Motor neuron (in vitro differentiated cells): Measurements from ENCODE around the gene SLC19A2. TPM values are rescaled to one million over a fixed set of nuclear protein-coding genes. Genes with fewer than 3 reads are reported as not detected.

Experiments
- ATAC-seq, 8 experiments: fragments of 200-7000 bp; cut with Tn5 transposase; replicated peaks in 6 of 8; 2 replicates each; pipeline ENCODE4 v1.8.0; 2021; ENCODE audit warnings: mild to moderate bottlenecking in 8 of 8, moderate library complexity in 8 of 8
- H3K27ac ChIP-seq, 2 donors: fragments of 250-450 bp; sonication (Bioruptor Pico); 2 replicates each; pipeline ENCODE4 v1.9.0; 2021; ENCODE audit warnings: antibody characterized with exemption in 2 of 2, mild to moderate bottlenecking in 2 of 2, moderate library complexity in 1 of 2
- H3K4me1 ChIP-seq, 2 donors: fragments of 250-450 bp; sonication (Bioruptor Pico); replicated peaks in 1 of 2; 2 replicates each; pipeline ENCODE4 v1.6.1; 2021; ENCODE audit warnings: antibody characterized with exemption in 2 of 2, mild to moderate bottlenecking in 2 of 2, moderate library complexity in 1 of 2
- H3K4me3 ChIP-seq, 5 donors: fragments of 250-450 bp; sonication (Bioruptor Pico); 2 replicates each; pipeline ENCODE4 v1.9.0; 2021; ENCODE audit warnings: antibody characterized with exemption in 5 of 5, mild to moderate bottlenecking in 5 of 5, moderate library complexity in 4 of 5
- WGBS, 10 experiments: fragments of 450-650 bp; shearing (Covaris generic); methylation state at CpG; one replicate each; pipeline ENCODE4 v1.0.0; 2022; 5-methylcytosine and 5-hydroxymethylcytosine counted together
- in situ Hi-C, 9 experiments: fragments of 400-800 bp; cut with MboI; loops; one replicate each; pipeline ENCODE4 v1.15.0; 2021; ENCODE audit warnings: low sequenced_read_pairs in 9 of 9, low pct_unique_long_range_greater_than_20kb in 2 of 9; ENCODE audit not compliant: unreplicated experiment in 9 of 9
- total RNA-seq, 8 experiments: library from RNA; unstranded; fragments of 300-600 nt; gene quantifications; 2 replicates each; pipeline versions ENCODE4 v1.2.3 to v1.2.4, GENCODE V29; 2022

SLC19A2 gene
- total RNA-seq, 8 experiments from 2014 or later: 8.6 to 20.8 (median 13.5) TPM

DNA sequence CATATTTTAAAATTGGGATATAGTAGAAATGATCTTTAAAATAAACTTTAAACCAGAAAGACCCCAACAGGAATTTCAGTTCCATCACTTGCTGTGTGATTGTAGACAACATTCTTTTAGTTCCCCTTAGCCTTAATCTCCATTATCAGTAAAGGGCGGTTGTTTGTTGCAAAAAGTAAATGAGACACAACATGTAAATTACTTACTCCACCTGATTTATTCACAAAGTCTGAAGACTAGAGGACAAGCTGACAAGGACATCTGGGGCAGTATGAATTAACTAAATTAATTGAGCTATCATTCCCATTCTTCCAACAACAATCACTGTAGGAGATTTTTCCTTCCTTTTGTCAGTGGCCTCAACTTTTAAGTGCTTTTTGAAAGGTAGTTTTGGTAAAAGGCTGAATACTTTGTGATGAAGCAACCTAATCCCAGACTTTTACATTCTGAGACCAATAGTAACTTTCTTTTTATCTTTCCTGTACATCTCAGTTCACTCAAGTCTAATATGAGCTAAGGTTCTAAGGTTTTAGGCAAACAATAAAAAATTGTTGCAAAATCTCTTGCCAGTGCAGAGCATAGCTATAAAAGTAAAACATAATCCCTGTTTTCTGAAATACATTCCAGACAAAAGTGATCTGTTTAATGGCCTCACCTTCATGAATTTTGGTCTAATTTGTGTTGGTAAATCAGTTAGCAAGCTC lies 6.2 kb downstream of the SLC19A2 start:
- in situ Hi-C loops: loop anchor here in 1 of 9 experiments (10.0 kb wide), 1 partner anchor 65 kb away; no protein-coding TSS in a partner anchor
- H3K27ac ChIP-seq: no peak overlapping the region
- H3K4me1 ChIP-seq: peaks cover 18% of the 10 kb centered on the region in 2 donors
- WGBS, 10 experiments: 20 to 100% (median 83%) methylated on average over 1 of the region's 1 CpG; no CpG with 5 or more reads in 3 of the 10 experiments
- ATAC-seq: peak in 2 of 8 experiments; percentile 51 to 63
- no peak overlapping the region for H3K4me3 ChIP-seq

DNA sequence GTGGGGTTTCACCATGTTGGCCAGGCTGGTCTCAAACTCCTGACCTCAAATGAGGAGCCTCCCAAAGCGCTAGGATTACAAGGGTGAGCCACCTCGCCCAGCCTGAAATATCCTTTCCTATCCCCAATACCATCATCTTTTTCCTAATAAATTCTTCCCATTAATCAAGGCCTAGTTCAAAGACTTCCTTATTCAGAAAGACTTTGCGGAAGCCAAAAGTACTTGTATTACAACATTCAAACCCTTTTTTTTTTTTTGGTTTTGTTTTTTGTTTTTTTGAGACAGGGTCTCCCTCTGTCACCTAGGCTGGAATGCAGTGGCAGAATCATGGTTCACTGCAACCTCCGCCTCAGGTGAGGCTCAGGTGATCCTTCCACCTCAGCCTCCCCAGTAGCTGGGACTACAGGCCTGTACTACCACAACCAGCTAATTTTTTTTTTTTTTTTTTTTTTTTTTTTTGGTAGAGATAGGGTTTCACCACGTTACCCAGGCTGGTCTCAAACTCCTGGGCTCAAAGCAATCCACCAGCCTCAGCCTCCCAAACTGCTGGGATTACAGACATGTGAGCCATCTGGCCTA lies 7.6 kb downstream of the SLC19A2 start:
- Histone ChIP-seq H3K27ac (no peak overlapping the region), H3K4me3 (no peak overlapping the region), H3K4me1 (peaks cover 5 to 7% of the 10 kb centered on the region in 2 donors)
- 83 to 100% (median 93%) methylated on average over 2 to 5 of the region's 5 CpGs for WGBS, 10 experiments
- no peak for ATAC-seq
- in situ Hi-C loops: loop anchor here in 1 of 9 experiments (10.0 kb wide), 1 partner anchor 67 kb away; no protein-coding TSS in a partner anchor

DNA sequence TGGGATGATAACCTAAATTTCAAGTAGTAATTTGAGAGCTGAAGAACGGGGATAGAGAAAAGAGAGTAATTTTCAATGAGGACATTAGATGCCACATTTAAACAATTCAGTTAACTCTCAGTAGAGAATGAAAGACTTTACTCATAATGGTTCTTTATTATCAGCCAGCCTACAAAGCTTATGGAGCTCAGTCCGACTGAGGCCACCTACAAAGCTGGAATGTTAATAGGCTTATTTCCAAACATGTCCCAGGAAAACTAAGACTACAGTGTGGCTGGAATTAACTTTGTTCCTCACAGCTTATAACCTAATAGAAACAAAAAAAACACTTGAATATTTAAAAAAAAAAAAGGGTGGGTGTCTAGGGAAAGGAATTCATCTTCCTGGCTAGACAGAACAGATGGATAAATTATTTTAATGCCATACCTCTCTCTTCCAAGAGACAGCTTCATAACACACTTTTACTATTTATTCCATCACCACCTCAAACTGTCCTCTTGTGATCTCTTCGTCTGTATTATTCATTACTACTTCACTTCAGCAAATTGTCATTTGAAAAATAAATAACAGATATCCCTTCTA lies 9.8 kb downstream of the SLC19A2 start:
- in situ Hi-C loops: loop anchor here in 1 of 9 experiments (10.0 kb wide), 1 partner anchor 69 kb away; no protein-coding TSS in a partner anchor
- ATAC-seq: peak in 2 of 8 experiments; percentile 16 to 50
- Histone ChIP-seq H3K4me3 (no peak overlapping the region), H3K4me1 (peaks cover 0 to 5% of the 10 kb centered on the region in 2 donors), H3K27ac (no peak overlapping the region)
- WGBS, 10 experiments: 72 to 92% (median 80%) methylated on average over 1 to 3 of the region's 3 CpGs; no CpG with 5 or more reads in 1 of the 10 experiments

DNA sequence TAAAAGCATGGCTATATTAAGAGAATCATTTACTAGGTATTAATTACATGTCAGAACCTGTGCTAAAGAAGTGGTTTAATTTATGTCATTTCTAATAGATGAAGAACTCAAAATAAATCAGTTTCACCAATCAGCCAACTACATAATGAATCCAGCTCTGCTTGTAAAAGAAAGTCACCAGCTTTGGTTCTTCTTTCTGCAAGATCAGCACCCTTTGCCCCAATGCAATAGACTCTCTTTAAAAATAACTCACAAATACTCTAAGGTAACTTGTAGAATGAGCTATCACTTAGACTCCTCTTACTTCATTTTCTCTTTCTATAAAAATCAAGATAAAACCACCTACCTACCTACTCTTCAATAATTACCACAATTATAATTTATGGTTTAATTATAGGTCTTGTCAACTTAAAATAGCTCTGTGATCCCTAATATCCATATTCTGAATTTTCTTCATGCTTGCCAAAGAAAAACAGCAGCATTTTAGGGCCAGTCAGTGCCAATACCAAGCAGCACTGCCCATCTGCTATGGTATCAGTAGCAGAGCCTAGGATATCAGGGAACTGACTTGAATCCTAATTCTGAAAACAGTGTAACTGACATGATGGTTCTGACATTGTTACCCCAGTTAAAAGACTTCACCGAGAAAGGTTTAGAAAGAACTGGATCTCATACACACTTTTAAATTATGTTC lies 11.3 kb downstream of the SLC19A2 start:
- Histone ChIP-seq H3K4me1 (peaks cover 0 to 1% of the 10 kb centered on the region in 2 donors), H3K4me3 (no peak overlapping the region), H3K27ac (no peak overlapping the region)
- in situ Hi-C loops: loop anchor here in 1 of 9 experiments (10.0 kb wide), 1 partner anchor 70 kb away; no protein-coding TSS in a partner anchor
- ATAC-seq: peak in 3 of 8 experiments; percentile 32 to 66 (median 52)
- 29 to 100% (median 89%) methylated on average over 1 of the region's 1 CpG; no CpG with 5 or more reads in 2 of the 10 experiments for WGBS, 10 experiments

DNA sequence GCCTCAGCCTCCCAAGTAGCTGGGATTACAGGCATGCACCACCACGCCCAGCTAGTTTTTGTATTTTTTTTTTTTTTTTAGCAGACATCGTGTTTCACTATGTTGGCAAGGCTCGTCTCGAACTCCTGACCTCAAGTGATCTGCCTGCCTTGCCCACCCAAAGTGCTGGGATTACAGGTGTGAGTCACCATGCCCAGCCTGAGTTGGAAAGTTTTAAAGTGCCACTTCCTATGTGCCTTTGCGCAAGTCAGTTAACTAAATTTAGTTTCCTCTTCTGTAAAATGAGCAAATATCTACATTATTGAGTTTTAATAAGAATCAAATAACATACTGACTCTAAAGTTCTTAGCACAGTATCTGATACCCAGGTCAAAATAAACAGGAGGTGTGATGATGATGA lies 12.4 kb downstream of the SLC19A2 start:
- WGBS, 10 experiments: 86 to 100% (median 92%) methylated on average over 2 to 5 of the region's 5 CpGs; no CpG with 5 or more reads in 2 of the 10 experiments
- Histone ChIP-seq H3K4me1 (no peaks in the 10 kb centered on the region), H3K4me3 (no peak overlapping the region), H3K27ac (no peak overlapping the region)
- in situ Hi-C loops: loop anchor here in 1 of 9 experiments (10.0 kb wide), 1 partner anchor 71 kb away; no protein-coding TSS in a partner anchor
- ATAC-seq: no peak

DNA sequence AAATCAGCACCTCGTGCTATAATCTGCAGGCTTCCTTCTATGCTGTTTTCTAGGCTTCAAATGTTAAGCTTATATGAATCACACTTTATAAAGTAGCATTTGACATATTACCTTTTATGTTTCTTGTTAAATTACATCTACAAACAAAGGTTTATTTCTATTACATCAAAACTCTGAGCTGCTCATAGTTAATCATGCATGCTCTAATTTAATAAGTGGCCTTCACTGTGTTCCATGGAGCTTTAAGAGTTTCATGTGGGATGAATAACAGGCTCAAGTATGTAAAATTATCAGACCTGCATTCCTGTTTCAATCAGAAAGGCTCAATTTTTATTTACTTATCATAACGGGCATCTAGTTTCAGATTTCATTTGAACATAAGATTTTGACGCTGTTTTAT lies 13.0 kb downstream of the SLC19A2 start:
- Histone ChIP-seq H3K27ac (no peak overlapping the region), H3K4me3 (no peak overlapping the region), H3K4me1 (no peaks in the 10 kb centered on the region)
- no peak for ATAC-seq
- 83 to 100% (median 95%) methylated on average over 2 to 3 of the region's 3 CpGs for WGBS, 10 experiments
- in situ Hi-C loops: loop anchor here in 1 of 9 experiments (10.0 kb wide), 1 partner anchor 72 kb away; no protein-coding TSS in a partner anchor

DNA sequence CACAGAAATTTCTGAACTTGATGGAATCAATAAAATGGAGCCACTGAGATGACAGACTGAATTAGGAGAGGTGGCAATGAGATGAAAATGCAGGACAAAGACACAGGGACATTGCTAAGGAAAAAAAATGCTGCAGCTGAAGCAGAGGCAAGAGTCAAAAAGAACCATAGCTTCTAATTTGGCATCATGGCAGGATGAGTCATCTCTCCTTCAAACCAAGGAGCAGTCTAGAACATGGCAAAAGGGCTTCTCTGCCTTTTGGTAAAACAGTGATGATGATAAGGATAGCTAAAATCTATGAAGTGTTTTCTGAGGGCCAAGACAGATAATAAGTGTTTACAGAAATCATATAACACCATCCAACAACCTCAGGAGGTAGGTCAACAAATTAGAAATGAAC lies 16.8 kb downstream of the SLC19A2 start:
- Histone ChIP-seq H3K4me3 (no peak overlapping the region), H3K27ac (no peak overlapping the region), H3K4me1 (no peaks in the 10 kb centered on the region)
- no peak for ATAC-seq
- in situ Hi-C loops: loop anchor here in 1 of 9 experiments (10.0 kb wide), 1 partner anchor 76 kb away; no protein-coding TSS in a partner anchor

DNA sequence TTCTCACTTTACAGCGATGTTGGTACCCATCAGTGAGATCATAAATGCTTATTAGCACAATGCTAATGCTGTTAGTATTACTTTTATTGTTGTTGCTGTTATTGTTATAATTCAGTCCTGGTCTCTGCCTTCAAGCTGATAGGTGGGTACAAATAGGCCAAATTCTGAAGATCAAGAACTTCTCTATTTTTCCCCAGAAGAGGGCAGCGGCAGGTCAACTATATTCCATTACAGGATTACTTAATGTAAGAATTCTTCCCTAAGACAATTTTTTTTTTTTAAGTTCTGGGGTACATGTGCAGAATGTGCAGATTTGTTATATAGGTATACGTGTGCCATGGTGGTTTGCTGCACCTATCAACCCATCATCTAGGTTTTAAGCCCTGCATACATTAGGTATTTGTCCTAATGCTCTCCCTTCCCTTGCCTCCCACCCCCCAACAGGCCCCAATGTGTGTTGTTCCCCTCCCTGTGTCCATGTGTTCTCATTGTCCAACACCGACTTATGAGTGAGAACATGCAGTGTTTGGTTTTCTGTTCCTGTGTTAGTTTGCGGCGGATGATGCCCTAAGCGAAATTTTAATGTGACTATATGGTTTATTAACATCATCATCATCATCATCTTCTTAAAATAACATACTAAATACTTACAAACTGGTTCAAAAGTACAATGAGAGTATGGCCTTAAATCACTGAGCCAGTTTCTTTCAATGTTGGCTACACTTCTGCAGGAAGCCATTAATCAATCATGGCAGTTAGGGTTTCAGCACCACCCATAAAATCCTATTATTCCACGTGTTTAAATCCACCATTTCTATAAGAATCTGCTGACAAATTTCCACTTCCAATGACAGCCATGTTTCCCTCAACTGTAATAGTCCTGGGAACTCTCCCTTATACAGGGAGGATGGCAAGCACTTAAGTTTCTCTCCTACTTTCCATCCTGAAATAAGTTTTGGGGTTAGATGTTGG lies 19.2 kb downstream of the SLC19A2 start:
- in situ Hi-C loops: loop anchor here in 1 of 9 experiments (10.0 kb wide), 1 partner anchor 78 kb away; no protein-coding TSS in a partner anchor
- peak in 3 of 8 experiments; percentile 61 to 68 (median 62) for ATAC-seq
- Histone ChIP-seq H3K27ac (no peak overlapping the region), H3K4me1 (no peaks in the 10 kb centered on the region), H3K4me3 (no peak overlapping the region)
- WGBS, 10 experiments: 36 to 100% (median 85%) methylated on average over 1 to 7 of the region's 8 CpGs

DNA sequence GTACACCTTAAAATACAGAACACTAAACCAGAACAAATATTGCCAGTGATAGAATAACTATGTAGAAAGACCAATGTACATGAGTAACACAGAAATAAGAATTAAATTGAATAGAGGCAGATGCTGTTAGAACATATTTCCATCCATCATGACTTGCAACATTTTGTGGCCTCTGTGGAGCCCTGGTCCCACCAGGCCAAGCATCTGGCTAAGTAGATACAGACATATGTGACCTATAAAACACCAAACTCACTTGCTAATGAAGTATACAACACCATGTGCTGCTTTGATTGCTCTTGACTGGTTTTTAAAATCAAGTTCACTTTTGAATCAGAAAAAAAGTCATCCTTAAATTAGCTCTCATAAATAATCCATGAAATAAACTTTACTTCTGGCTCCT lies 20.5 kb downstream of the SLC19A2 start:
- no peak for ATAC-seq
- Histone ChIP-seq H3K4me1 (no peaks in the 10 kb centered on the region), H3K4me3 (no peak overlapping the region), H3K27ac (no peak overlapping the region)
- in situ Hi-C loops: loop anchor here in 1 of 9 experiments (10.0 kb wide), 1 partner anchor 80 kb away; no protein-coding TSS in a partner anchor

DNA sequence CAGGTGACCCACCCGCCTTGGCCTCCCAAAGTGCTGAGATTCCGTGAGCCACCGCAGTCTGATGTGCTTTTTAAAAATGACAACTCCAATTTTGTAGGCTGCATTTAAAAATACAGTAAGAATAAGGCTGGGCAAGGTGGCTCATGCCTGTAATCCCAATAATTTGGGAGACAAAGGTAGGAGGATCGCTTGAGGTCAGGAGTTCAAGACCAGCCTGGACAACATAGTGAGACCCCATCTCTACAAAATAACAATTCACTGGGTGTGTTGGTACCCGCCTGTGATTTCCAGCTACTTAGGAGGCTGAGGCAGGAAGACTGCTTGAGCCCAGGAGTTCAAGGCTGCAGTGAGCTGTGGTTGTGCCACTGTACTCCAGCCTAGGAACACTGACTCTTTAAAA lies 23.4 kb downstream of the SLC19A2 start:
- H3K27ac ChIP-seq: no peak overlapping the region
- H3K4me1 ChIP-seq: no peaks in the 10 kb centered on the region
- 80 to 100% (median 100%) methylated on average over 1 to 5 of the region's 5 CpGs; no CpG with 5 or more reads in 4 of the 10 experiments for WGBS, 10 experiments
- in situ Hi-C loops: loop anchor here in 1 of 9 experiments (10.0 kb wide), 1 partner anchor 82 kb away; no protein-coding TSS in a partner anchor
- ATAC-seq: no peak
- H3K4me3 ChIP-seq: no peak overlapping the region

DNA sequence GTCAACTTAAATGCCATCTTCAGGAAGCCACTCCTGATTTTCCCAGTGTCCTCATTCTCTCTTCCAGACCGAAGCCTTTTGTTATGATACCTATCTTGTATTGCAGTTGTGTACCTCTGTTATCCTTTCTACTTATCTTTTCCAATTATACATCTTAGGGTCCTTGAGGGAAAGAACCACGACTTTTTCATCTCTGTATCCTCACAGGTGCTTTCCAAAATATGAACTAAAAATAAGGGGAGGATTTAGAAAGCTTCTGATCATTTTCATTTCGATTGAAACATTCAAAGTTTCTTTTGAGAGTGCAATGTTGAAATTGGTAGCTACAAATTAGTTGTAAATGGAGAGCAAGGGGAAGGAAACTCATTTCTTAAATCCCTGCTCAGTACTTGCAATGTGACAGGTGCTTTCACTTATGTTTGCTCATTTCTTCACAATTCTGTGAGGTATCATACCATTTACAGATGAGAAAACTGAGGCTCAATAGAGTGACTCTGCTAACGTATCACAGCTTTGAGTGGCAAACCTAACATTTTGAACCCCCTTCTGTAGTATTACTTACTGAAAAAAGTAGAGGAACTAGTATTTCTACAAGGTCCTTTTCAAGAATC lies 24.2 kb downstream of the SLC19A2 start:
- in situ Hi-C loops: loop anchor here in 1 of 9 experiments (10.0 kb wide), 1 partner anchor 83 kb away; no protein-coding TSS in a partner anchor
- no peak for ATAC-seq
- WGBS, 10 experiments: 84 to 100% (median 88%) methylated on average over 2 to 4 of the region's 4 CpGs
- Histone ChIP-seq H3K4me3 (no peak overlapping the region), H3K4me1 (no peaks in the 10 kb centered on the region), H3K27ac (no peak overlapping the region)
